Breast epithelium (tissue), 4 donors: ENCODE data around the gene PRRX2. TPM values are rescaled to one million over a fixed set of nuclear protein-coding genes. Genes with fewer than 3 reads are reported as not detected.
"Not testable (repeated sequence)": the region's sequence is repeated elsewhere in the genome, so short reads cannot be mapped to it uniquely, and the experiment has no call there.

Source experiments
- DNase-seq, 2 donors: peaks; one replicate each; pipeline ENCODE4 v3.0.0-alpha.2; 2019; ENCODE audit warnings: low spot score in 2 of 2
- H3K27ac ChIP-seq, 2 donors: fragments of 200-600 bp; sonication (generic) in 1 of 2; one replicate each; pipeline ENCODE4 v1.5.1; 2016 to 2019; ENCODE audit warnings: mild to moderate bottlenecking in 1 of 2
- H3K27me3 ChIP-seq, 2 donors: fragments of 200-600 bp; sonication (generic) in 1 of 2; one replicate each; pipeline versions ENCODE4 v1.5.1 to v1.6.0; 2017 to 2019; ENCODE audit warnings: control low read depth in 1 of 2, mild to moderate bottlenecking in 1 of 2
- H3K36me3 ChIP-seq: fragments of 200-600 bp; one replicate; pipeline ENCODE4 v1.5.1; 2019
- H3K4me1 ChIP-seq, 2 donors: fragments of 200-600 bp; sonication (generic); one replicate each; pipeline ENCODE4 v1.5.1; 2016 to 2019; ENCODE audit warnings: control low read depth in 1 of 2
- H3K4me3 ChIP-seq, 3 donors: fragments of 200-600 bp; sonication (generic); 1 replicate in 2 of 3; 2 replicates in 1 of 3; pipeline ENCODE4 v1.5.1; 2016 to 2019; ENCODE audit warnings: mild to moderate bottlenecking in 3 of 3, moderate library complexity in 2 of 3
- H3K9me3 ChIP-seq, 2 donors: fragments of 200-600 bp; sonication (generic) in 1 of 2; one replicate each; pipeline ENCODE4 v1.5.1; 2016 to 2019; ENCODE audit warnings: control low read depth in 1 of 2
- CTCF ChIP-seq, 3 donors: fragments of 450-650 bp; IDR thresholded peaks; one replicate each; pipeline ENCODE4 v1.5.1; 2016 to 2017; ENCODE audit warnings: antibody characterized with exemption in 3 of 3, mild to moderate bottlenecking in 3 of 3, moderate library complexity in 3 of 3
- POLR2A ChIP-seq: fragments of 450-650 bp; IDR thresholded peaks from one replicate; pipeline ENCODE4 v1.6.1; 2016; ENCODE audit warnings: antibody characterized with exemption, mild to moderate bottlenecking, moderate library complexity
- POLR2AphosphoS5 ChIP-seq, 3 donors: sonication (generic); formaldehyde crosslinking; IDR thresholded peaks; one replicate each; pipeline ENCODE4 v1.6.1; 2017; ENCODE audit warnings: antibody characterized with exemption in 3 of 3
- intact Hi-C: fragments of 100-400 bp; cut with DNase I; formaldehyde crosslinking; loops from one replicate; pipeline ENCODE4 v1.15.1; 2023; ENCODE audit warnings: low total_unique reads
- total RNA-seq, 3 donors: library from RNA; depleted of rRNA; stranded (reverse); fragments of >200 nt; gene quantifications; one replicate each; pipeline ENCODE4 v1.1.0, GENCODE V29; 2016

Gene PRRX2
- total RNA-seq, 3 donors from 2014 or later: 4.4 to 35.1 (median 9.9) TPM

GRCh38 chr9:129631674-129632129 is 33.7 kb upstream of the PRRX2 start:
- H3K36me3 ChIP-seq: no peaks in the 10 kb centered on the region
- intact Hi-C loops: no loop called here
- H3K9me3 ChIP-seq: no peaks in the 10 kb centered on the region
- H3K27ac ChIP-seq: peak overlapping the region; percentile 70 to 80
- H3K4me1 ChIP-seq: peaks cover 9 to 33% of the 10 kb centered on the region in 2 donors
- no peak for DNase-seq
- H3K27me3 ChIP-seq: no peaks in the 10 kb centered on the region
- peak overlapping the region in 1 of 3 donors; percentile 46 for H3K4me3 ChIP-seq
- no peak for TF ChIP-seq CTCF (IDR thresholded peaks at IDR 0.05)
- no peak for TF ChIP-seq POLR2A
- TF ChIP-seq POLR2AphosphoS5 (IDR thresholded peaks at IDR 0.05): no peak

GRCh38 chr9:129632460-129632859 is 33.0 kb upstream of the PRRX2 start:
- peak overlapping the region; percentile 2 to 70 for H3K27ac ChIP-seq
- peaks cover 3 to 25% of the 10 kb centered on the region in 2 donors for H3K4me1 ChIP-seq
- no peaks in the 10 kb centered on the region for H3K36me3 ChIP-seq
- no peak for DNase-seq
- H3K27me3 ChIP-seq: no peaks in the 10 kb centered on the region
- H3K9me3 ChIP-seq: no peaks in the 10 kb centered on the region
- intact Hi-C loops: no loop called here
- H3K4me3 ChIP-seq: no peak overlapping the region
- TF ChIP-seq POLR2AphosphoS5 (IDR thresholded peaks at IDR 0.05): no peak
- TF ChIP-seq CTCF (IDR thresholded peaks at IDR 0.05): no peak
- no peak for TF ChIP-seq POLR2A

GRCh38 chr9:129633207-129633606 is 32.2 kb upstream of the PRRX2 start:
- no peak for DNase-seq
- no peaks in the 10 kb centered on the region for H3K9me3 ChIP-seq
- H3K27me3 ChIP-seq: no peaks in the 10 kb centered on the region
- peaks cover 0 to 18% of the 10 kb centered on the region in 2 donors for H3K4me1 ChIP-seq
- H3K27ac ChIP-seq: peak overlapping the region in 1 of 2 donors; percentile 2
- no peak overlapping the region for H3K4me3 ChIP-seq
- intact Hi-C loops: no loop called here
- H3K36me3 ChIP-seq: no peaks in the 10 kb centered on the region
- no peak for TF ChIP-seq POLR2A

GRCh38 chr9:129633848-129634247 is 31.6 kb upstream of the PRRX2 start:
- DNase-seq: no peak
- no peaks in the 10 kb centered on the region for H3K36me3 ChIP-seq
- no peak overlapping the region for H3K27ac ChIP-seq
- TF ChIP-seq POLR2AphosphoS5 (IDR thresholded peaks at IDR 0.05): no peak
- TF ChIP-seq CTCF (IDR thresholded peaks at IDR 0.05): no peak
- TF ChIP-seq POLR2A: no peak
- intact Hi-C loops: no loop called here
- H3K4me1 ChIP-seq: peaks cover 0 to 18% of the 10 kb centered on the region in 2 donors
- H3K9me3 ChIP-seq: no peaks in the 10 kb centered on the region
- no peak overlapping the region for H3K4me3 ChIP-seq
- H3K27me3 ChIP-seq: no peaks in the 10 kb centered on the region

DNA sequence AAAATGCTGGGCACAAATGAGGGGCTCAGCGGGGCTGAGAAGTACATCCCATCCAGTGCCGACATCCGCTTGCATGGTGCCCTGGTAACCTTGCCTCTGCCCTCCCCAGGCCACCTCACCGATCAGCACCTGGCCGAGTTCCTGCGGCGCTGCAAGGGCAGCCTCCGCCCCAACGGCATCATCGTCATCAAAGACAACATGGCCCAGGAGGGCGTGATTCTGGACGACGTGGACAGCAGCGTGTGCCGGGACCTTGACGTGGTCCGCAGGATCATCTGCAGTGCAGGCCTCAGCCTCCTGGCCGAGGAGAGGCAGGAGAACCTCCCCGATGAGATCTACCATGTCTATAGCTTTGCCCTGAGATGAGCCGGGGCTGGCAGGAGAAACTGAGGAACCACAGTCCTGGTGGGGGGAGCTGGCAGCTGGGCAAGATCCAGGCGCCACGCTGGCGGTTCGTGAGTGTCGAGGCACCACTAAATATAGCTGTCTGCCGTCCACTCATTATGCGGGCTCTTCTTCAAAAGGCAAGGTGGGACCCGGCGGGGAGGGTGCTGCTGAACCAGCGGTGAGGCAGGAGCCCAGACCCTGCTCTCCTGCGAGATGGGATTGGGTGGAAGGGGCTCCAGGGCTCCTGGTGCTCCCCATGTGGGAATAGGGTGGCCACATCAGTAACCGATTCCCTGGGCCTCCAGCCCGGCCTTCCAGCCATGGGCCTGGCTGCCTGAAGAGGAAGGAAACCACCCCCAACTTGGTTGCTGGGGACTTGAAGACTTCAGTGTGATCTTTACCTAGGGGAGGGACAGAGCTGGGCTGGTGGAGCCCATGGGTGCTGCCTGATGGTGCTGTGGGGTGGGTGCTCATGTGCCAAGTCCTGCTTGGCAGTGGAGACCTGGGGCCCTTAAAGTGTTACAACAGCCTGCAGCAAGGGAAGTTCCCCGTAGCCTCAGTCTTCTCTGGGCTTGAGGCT is 30.1 kb upstream of the PRRX2 start:
- Histone ChIP-seq H3K4me1 (peaks cover 3 to 25% of the 10 kb centered on the region in 2 donors), H3K27ac (no peak overlapping the region), H3K4me3 (no peak overlapping the region), H3K27me3 (no peaks in the 10 kb centered on the region), H3K36me3 (no peaks in the 10 kb centered on the region), H3K9me3 (no peaks in the 10 kb centered on the region)
- TF ChIP-seq CTCF (IDR thresholded peaks at IDR 0.05): no peak
- no peak for TF ChIP-seq POLR2A
- no peak for TF ChIP-seq POLR2AphosphoS5 (IDR thresholded peaks at IDR 0.05)
- intact Hi-C loops: no loop called here
- no peak for DNase-seq

DNA sequence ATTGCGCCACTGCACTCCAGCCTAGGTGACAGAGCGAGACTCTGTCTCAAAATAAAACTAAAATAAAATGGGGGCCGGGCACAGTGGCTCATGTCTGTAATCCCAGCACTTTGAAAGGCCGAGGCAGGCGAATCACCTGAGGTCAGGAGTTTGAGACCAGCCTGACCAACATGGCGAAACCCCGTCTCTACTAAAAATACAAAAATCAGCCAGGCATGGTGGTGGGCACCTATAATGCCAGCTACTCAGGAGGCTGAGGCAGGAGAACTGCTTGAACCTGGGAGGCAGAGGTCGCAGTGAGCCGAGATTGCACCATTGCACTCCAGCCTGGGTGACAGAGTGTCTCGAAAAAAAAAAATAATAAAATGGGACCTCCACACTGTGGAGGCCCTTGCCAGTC is 29.1 kb upstream of the PRRX2 start:
- H3K27ac ChIP-seq, H3K36me3 ChIP-seq, DNase-seq, H3K9me3 ChIP-seq, H3K4me3 ChIP-seq, H3K27me3 ChIP-seq, intact Hi-C loops: not testable (repeated sequence)
- peaks cover 3 to 27% of the 10 kb centered on the region in 2 donors for H3K4me1 ChIP-seq
